Endodermal cell (in vitro differentiated cells): ENCODE results near the gene PNLIPRP3. TPM values are rescaled to one million over a fixed set of nuclear protein-coding genes. Genes with fewer than 3 reads are reported as not detected.

Experiments used
- DNase-seq: peaks from one replicate; pipeline ENCODE4 v3.0.0-alpha.2; 2017
- H3K27ac ChIP-seq: 2 replicates; pipeline ENCODE4 v1.5.1; 2013; ENCODE audit warnings: mild to moderate bottlenecking, low read depth, low read length, moderate library complexity
- H3K27me3 ChIP-seq: 2 replicates; pipeline ENCODE4 v1.6.1; 2013; ENCODE audit warnings: mild to moderate bottlenecking, low read length, moderate library complexity; ENCODE audit not compliant: insufficient read depth, control insufficient read depth, poor library complexity, severe bottlenecking
- H3K36me3 ChIP-seq: 2 replicates; pipeline ENCODE4 v1.7.0; 2013; ENCODE audit warnings: mild to moderate bottlenecking, low read length, moderate library complexity; ENCODE audit not compliant: control insufficient read depth, insufficient read depth
- H3K4me1 ChIP-seq: one replicate; pipeline ENCODE4 v1.7.0; 2013; ENCODE audit warnings: low read length; ENCODE audit not compliant: control insufficient read depth, insufficient read depth
- H3K4me3 ChIP-seq: 2 replicates; pipeline ENCODE4 v1.5.1; 2013; ENCODE audit warnings: mild to moderate bottlenecking, low read length, moderate library complexity
- H3K9ac ChIP-seq: 2 replicates; pipeline ENCODE4 v1.6.1; 2013; ENCODE audit warnings: mild to moderate bottlenecking, low read length, moderate library complexity; ENCODE audit not compliant: poor library complexity, severe bottlenecking; ENCODE audit errors: extremely low read depth
- H3K9me3 ChIP-seq: 2 replicates; pipeline ENCODE4 v1.6.1; 2013; ENCODE audit warnings: mild to moderate bottlenecking, low read length, moderate library complexity; ENCODE audit not compliant: control insufficient read depth
- H3K27ac Mint-ChIP-seq: 2 replicates; pipeline ENCODE4 v1.8.0; 2020; ENCODE audit warnings: mixed read lengths
- H3K27me3 Mint-ChIP-seq: 2 replicates; pipeline ENCODE4 v1.8.0; 2021; ENCODE audit warnings: mild to moderate bottlenecking, mixed read lengths; ENCODE audit not compliant: insufficient read depth
- H3K36me3 Mint-ChIP-seq: 2 replicates; pipeline ENCODE4 v1.8.0; 2020; ENCODE audit warnings: low read depth, mixed read lengths
- H3K4me1 Mint-ChIP-seq: 2 replicates; pipeline ENCODE4 v1.8.0; 2020; ENCODE audit warnings: mixed read lengths
- H3K4me3 Mint-ChIP-seq: 2 replicates; pipeline ENCODE4 v1.8.0; 2020; ENCODE audit warnings: mild to moderate bottlenecking, moderate library complexity, mixed read lengths
- H3K9me3 Mint-ChIP-seq: 2 replicates; pipeline ENCODE4 v1.8.0; 2020; ENCODE audit warnings: mild to moderate bottlenecking, mixed read lengths
- CTCF ChIP-seq: fragments of 200-600 bp; sonication (generic); conservative IDR thresholded peaks from 2 replicates; pipeline ENCODE4 v1.5.0; 2021; ENCODE audit warnings: antibody characterized with exemption, mild to moderate bottlenecking
- WGBS, 2 experiments: methylation state at CpG; one replicate each; pipeline versions ENCODE4 v1.1.5 to v1.1.7; 2013; ENCODE audit warnings: missing lambda C conversion rate in 2 of 2, mixed read lengths in 1 of 2; ENCODE audit not compliant: insufficient coverage in 1 of 2, insufficient read length in 1 of 2; 5-methylcytosine and 5-hydroxymethylcytosine counted together
- total RNA-seq, 2 donors: library from RNA; stranded (reverse); fragmentation: NEBNext Ultra II Directional in 1 of 2; extraction: Animal tissue kit (Norgen Biotek cat#: 25700) in 1 of 2; gene quantifications; 2 replicates in 1 of 2; 3 replicates in 1 of 2; pipeline ENCODE4 v1.2.1, GENCODE V29; 2021

The PNLIPRP3 gene
- total RNA-seq, 2 donors from 2014 or later = not detected

- no peak overlapping the region for H3K27ac Mint-ChIP-seq
- H3K4me1 ChIP-seq = no peaks in the 10 kb centered on the region
- peaks cover 17% of the 10 kb centered on the region for H3K9me3 ChIP-seq
- DNase-seq = no peak
- H3K27ac ChIP-seq = no peak overlapping the region
- H3K36me3 Mint-ChIP-seq = peaks cover 11% of the 10 kb centered on the region
- H3K27me3 ChIP-seq = no peaks in the 10 kb centered on the region
- WGBS, 2 experiments = 93% methylated on average over 3 of the region's 4 CpGs; no CpG with 5 or more reads in 1 of the 2 experiments
- H3K4me1 Mint-ChIP-seq = peaks cover 5% of the 10 kb centered on the region
- no peaks in the 10 kb centered on the region for H3K36me3 ChIP-seq
- H3K4me3 ChIP-seq = no peak overlapping the region
- H3K4me3 Mint-ChIP-seq = no peak overlapping the region
- TF ChIP-seq CTCF = no peak
- H3K9me3 Mint-ChIP-seq = peaks cover 23% of the 10 kb centered on the region
- H3K9ac ChIP-seq = no peak overlapping the region
- peaks cover 3% of the 10 kb centered on the region for H3K27me3 Mint-ChIP-seq
Observed at GRCh38 chr10:116475866-116476265, 48.2 kb downstream of the PNLIPRP3 start.

- no peak for TF ChIP-seq CTCF
- H3K36me3 ChIP-seq = no peaks in the 10 kb centered on the region
- DNase-seq = no peak
- no peak overlapping the region for H3K4me3 ChIP-seq
- H3K27me3 ChIP-seq = no peaks in the 10 kb centered on the region
- Mint-ChIP-seq H3K4me1 (peaks cover 2% of the 10 kb centered on the region), H3K9me3 (peaks cover 29% of the 10 kb centered on the region), H3K27ac (no peak overlapping the region), H3K36me3 (peaks cover 15% of the 10 kb centered on the region), H3K27me3 (peaks cover 3% of the 10 kb centered on the region), H3K4me3 (no peak overlapping the region)
- H3K9me3 ChIP-seq = peaks cover 19% of the 10 kb centered on the region
- WGBS, 2 experiments = 89 to 90% methylated on average over 3 to 4 of the region's 4 CpGs
- H3K4me1 ChIP-seq = no peaks in the 10 kb centered on the region
- H3K27ac ChIP-seq = no peak overlapping the region
- H3K9ac ChIP-seq = no peak overlapping the region
Observed at GRCh38 chr10:116476461-116476860, 48.8 kb downstream of the PNLIPRP3 start.

- 77 to 83% methylated on average over 7 to 12 of the region's 12 CpGs for WGBS, 2 experiments
- Mint-ChIP-seq H3K4me1 (no peaks in the 10 kb centered on the region), H3K9me3 (peaks cover 45% of the 10 kb centered on the region), H3K27ac (no peak overlapping the region), H3K36me3 (peaks cover 21% of the 10 kb centered on the region), H3K4me3 (no peak overlapping the region), H3K27me3 (peaks cover 3% of the 10 kb centered on the region)
- no peak for TF ChIP-seq CTCF
- no peak overlapping the region for H3K9ac ChIP-seq
- no peaks in the 10 kb centered on the region for H3K27me3 ChIP-seq
- H3K4me3 ChIP-seq = no peak overlapping the region
- H3K27ac ChIP-seq = no peak overlapping the region
- H3K36me3 ChIP-seq = no peaks in the 10 kb centered on the region
- DNase-seq = no peak
- H3K4me1 ChIP-seq = no peaks in the 10 kb centered on the region
- peaks cover 23% of the 10 kb centered on the region for H3K9me3 ChIP-seq
Observed at GRCh38 chr10:116477986-116478664, 50.5 kb downstream of the PNLIPRP3 start.
